MM.1S (cell line): ENCODE measurements around the gene STC2.
"Not testable (repeated sequence)": the region's sequence is repeated elsewhere in the genome, so short reads cannot be mapped to it uniquely, and the experiment has no call there.

ENCODE experiments used
- DNase-seq: peaks from one replicate; pipeline ENCODE4 v3.0.0-alpha.2; 2015
- H2AFZ ChIP-seq: fragments of 300-600 bp; sonication (generic); 2 replicates; pipeline ENCODE4 v1.6.0; 2016; ENCODE audit warnings: antibody characterized with exemption, low read length
- H3F3A ChIP-seq: fragments of 300-600 bp; sonication (generic); 2 replicates; pipeline ENCODE4 v1.6.1; 2016; ENCODE audit warnings: mild to moderate bottlenecking, antibody characterized with exemption, low read length, moderate library complexity, mixed read lengths; ENCODE audit not compliant: insufficient read depth
- H3K27ac ChIP-seq: fragments of 300-600 bp; sonication (generic); 2 replicates; pipeline ENCODE4 v1.5.1; 2016; ENCODE audit warnings: mild to moderate bottlenecking, low read length
- H3K27me3 ChIP-seq: fragments of 300-600 bp; sonication (generic); replicated peaks from 2 replicates; pipeline ENCODE4 v1.6.0; 2016; ENCODE audit warnings: low read length; ENCODE audit not compliant: insufficient read depth
- H3K36me3 ChIP-seq: fragments of 300-600 bp; sonication (generic); replicated peaks from 2 replicates; pipeline ENCODE4 v1.6.1; 2016; ENCODE audit warnings: mild to moderate bottlenecking, low read length, mixed read lengths; ENCODE audit not compliant: insufficient read depth
- H3K4me1 ChIP-seq: fragments of 300-600 bp; sonication (generic); 2 replicates; pipeline ENCODE4 v1.6.1; 2016; ENCODE audit warnings: low read length, mixed read lengths
- H3K4me2 ChIP-seq: fragments of 300-600 bp; sonication (generic); 2 replicates; pipeline ENCODE4 v1.6.0; 2016; ENCODE audit warnings: low read depth, low read length
- H3K4me3 ChIP-seq: fragments of 300-600 bp; sonication (generic); 2 replicates; pipeline ENCODE4 v1.5.1; 2016; ENCODE audit warnings: low read length, mixed read lengths
- H3K79me2 ChIP-seq: fragments of 300-600 bp; sonication (generic); 2 replicates; pipeline ENCODE4 v1.6.1; 2016; ENCODE audit warnings: mixed run types, low read length, mixed read lengths
- H3K9ac ChIP-seq: fragments of 300-600 bp; sonication (generic); 2 replicates; pipeline ENCODE4 v1.6.1; 2016; ENCODE audit warnings: low read length, mixed read lengths
- H3K9me2 ChIP-seq: fragments of 300-600 bp; sonication (generic); replicated peaks from 2 replicates; pipeline ENCODE4 v1.6.1; 2016; ENCODE audit warnings: mild to moderate bottlenecking, low read length, mixed read lengths; ENCODE audit not compliant: insufficient read depth
- H3K9me3 ChIP-seq: fragments of 300-600 bp; sonication (generic); replicated peaks from 2 replicates; pipeline ENCODE4 v1.6.1; 2016; ENCODE audit warnings: mild to moderate bottlenecking, low read length, mixed read lengths; ENCODE audit not compliant: insufficient read depth
- H4K20me1 ChIP-seq: fragments of 300-600 bp; sonication (generic); 2 replicates; pipeline ENCODE4 v1.6.1; 2016; ENCODE audit warnings: mild to moderate bottlenecking, low read length, moderate library complexity, mixed read lengths; ENCODE audit not compliant: insufficient read depth
- CTCF ChIP-seq: fragments of 300-600 bp; sonication (generic); IDR thresholded peaks from 2 replicates; pipeline ENCODE4 v1.5.1; 2016; ENCODE audit warnings: antibody characterized with exemption, low read length, mixed read lengths
- EZH2 ChIP-seq: fragments of 300-600 bp; sonication (generic); optimal IDR thresholded peaks from 2 replicates; pipeline ENCODE3; 2017; ENCODE audit warnings: low read depth, mild to moderate bottlenecking, antibody characterized with exemption, low read length, mixed read lengths
- EZH2phosphoT487 ChIP-seq: fragments of 300-600 bp; sonication (generic); IDR thresholded peaks from 2 replicates; pipeline ENCODE4 v1.6.1; 2018; ENCODE audit warnings: antibody characterized with exemption, low read length

STC2 gene

GRCh38 chr5:173288632-173289031 lies 39.6 kb downstream of the STC2 start:
- Histone ChIP-seq H3F3A (no peaks in the 10 kb centered on the region), H3K4me1 (peaks cover 6% of the 10 kb centered on the region; the same call in 1 of the 2 replicates), H3K27me3 (peaks cover 11% of the 10 kb centered on the region), H3K27ac (no peak overlapping the region), H2AFZ (no peak overlapping the region), H3K4me2 (no peak overlapping the region), H3K4me3 (no peak overlapping the region), H3K9ac (no peak overlapping the region), H3K36me3 (no peaks in the 10 kb centered on the region), H3K79me2 (no peaks in the 10 kb centered on the region), H3K9me2 (no peaks in the 10 kb centered on the region), H4K20me1 (no peaks in the 10 kb centered on the region), H3K9me3 (no peaks in the 10 kb centered on the region)
- no peak for DNase-seq
- TF ChIP-seq CTCF = no peak
- no peak for TF ChIP-seq EZH2
- no peak for TF ChIP-seq EZH2phosphoT487

GRCh38 chr5:173287086-173287485 lies 41.1 kb downstream of the STC2 start:
- no peak overlapping the region for H3K27ac ChIP-seq
- H3K4me1 ChIP-seq = peaks cover 6% of the 10 kb centered on the region; the same call in 1 of the 2 replicates
- DNase-seq = peak; percentile 48
- no peaks in the 10 kb centered on the region for H3K9me2 ChIP-seq
- H3K9me3 ChIP-seq = no peaks in the 10 kb centered on the region
- no peaks in the 10 kb centered on the region for H3K79me2 ChIP-seq
- TF ChIP-seq EZH2phosphoT487 = no peak
- no peak for TF ChIP-seq EZH2
- no peak for TF ChIP-seq CTCF
- H3F3A ChIP-seq = no peaks in the 10 kb centered on the region
- H3K4me3 ChIP-seq = no peak overlapping the region
- no peak overlapping the region for H3K9ac ChIP-seq
- H2AFZ ChIP-seq = no peak overlapping the region
- H3K36me3 ChIP-seq = no peaks in the 10 kb centered on the region
- peaks cover 11% of the 10 kb centered on the region for H3K27me3 ChIP-seq
- H3K4me2 ChIP-seq = 0 out of 2 replicates have a peak overlapping the region, but pooled peaks have one; percentile 11
- H4K20me1 ChIP-seq = no peaks in the 10 kb centered on the region

- not testable (repeated sequence) for H3K27me3 ChIP-seq, H3F3A ChIP-seq, H3K9ac ChIP-seq, H3K36me3 ChIP-seq, H3K79me2 ChIP-seq, H4K20me1 ChIP-seq, H3K9me2 ChIP-seq, H3K9me3 ChIP-seq, H3K4me1 ChIP-seq, H3K27ac ChIP-seq, DNase-seq, H2AFZ ChIP-seq
- Histone ChIP-seq H3K4me3 (peak overlapping the region; percentile 40), H3K4me2 (peak overlapping the region; percentile 89; the same call in 1 of the 2 replicates)
Observed at GRCh38 chr5:173284343-173284958, 43.8 kb downstream of the STC2 start.
